HL-60/S4 treated with phorbol 12-myristate 13-acetate at 8.2 ng/mL for 4 days and 3 days (cell line): ENCODE results near the gene WWOX.
"Not testable (repeated sequence)": the region's sequence is repeated elsewhere in the genome, so short reads cannot be mapped to it uniquely, and the experiment has no call there.

Experiments
- in situ Hi-C: fragments of 300-500 bp; cut with MboI; formaldehyde crosslinking; loops from 2 replicates; pipeline ENCODE4 v1.15.0; 2022; ENCODE audit warnings: low sequenced_read_pairs

The WWOX gene

GRCh38 chr16:78099271-78100111, at the start of gene WWOX:
Gene WWOX, plus strand, starts transcription at chr16:78099654.
- in situ Hi-C loops = no loop called here

GRCh38 chr16:78050734-78051400, 48.6 kb upstream of the WWOX start:
- in situ Hi-C loops = no loop called here

GRCh38 chr16:78057803-78058564, 41.5 kb upstream of the WWOX start:
- in situ Hi-C loops = no loop called here

- in situ Hi-C loops = not testable (repeated sequence)
Observed at GRCh38 chr16:78059806-78060205, 39.6 kb upstream of the WWOX start.

- in situ Hi-C loops = no loop called here
Observed at GRCh38 chr16:78060295-78060694, 39.2 kb upstream of the WWOX start.

- in situ Hi-C loops = no loop called here
Observed at GRCh38 chr16:78060809-78061208, 38.6 kb upstream of the WWOX start.

GRCh38 chr16:78065319-78065718, 34.1 kb upstream of the WWOX start:
- in situ Hi-C loops = no loop called here

- in situ Hi-C loops = no loop called here
Observed at GRCh38 chr16:78069913-78070312, 29.5 kb upstream of the WWOX start.

- in situ Hi-C loops = no loop called here
Observed at GRCh38 chr16:78072275-78072674, 27.2 kb upstream of the WWOX start.

- in situ Hi-C loops = no loop called here
Observed at GRCh38 chr16:78075800-78076199, 23.7 kb upstream of the WWOX start.

GRCh38 chr16:78081341-78081740, 18.1 kb upstream of the WWOX start:
- in situ Hi-C loops = no loop called here

- in situ Hi-C loops = no loop called here
Observed at GRCh38 chr16:78091419-78091818, 8.0 kb upstream of the WWOX start.

GRCh38 chr16:78092758-78093157, 6.7 kb upstream of the WWOX start:
- in situ Hi-C loops = no loop called here

- in situ Hi-C loops = no loop called here
Observed at GRCh38 chr16:78094166-78094565, 5.3 kb upstream of the WWOX start.

- in situ Hi-C loops = no loop called here
Observed at GRCh38 chr16:78094998-78095397, 4.5 kb upstream of the WWOX start.

GRCh38 chr16:78096386-78096785, 3.1 kb upstream of the WWOX start:
- in situ Hi-C loops = no loop called here

- in situ Hi-C loops = no loop called here
Observed at GRCh38 chr16:78097548-78097947, 1.9 kb upstream of the WWOX start.

- in situ Hi-C loops = no loop called here
Observed at GRCh38 chr16:78098087-78098486, 1.4 kb upstream of the WWOX start.

GRCh38 chr16:78098595-78099270, 721 bp upstream of the WWOX start:
- in situ Hi-C loops = no loop called here

- in situ Hi-C loops = no loop called here
Observed at GRCh38 chr16:78100112-78100467, 636 bp downstream of the WWOX start.

- in situ Hi-C loops = no loop called here
Observed at GRCh38 chr16:78102122-78102660, 2.7 kb downstream of the WWOX start.
